Activated T-helper 1 cell treated with anti-CD3 and anti-CD28 coated beads, Interleukin-12 subunit alpha, Interleukin-12 subunit beta, Interleukin-2, Interleukin-4 antibody, amounts not matched to agents 30 ng/mL and 10 ng/mL and 1 ng/mL, durations not matched to agents 14 hours and 24 hours and 36 hours (primary cell): ENCODE results near the gene ACTG1. TPM values are rescaled to one million over a fixed set of nuclear protein-coding genes. Genes with fewer than 3 reads are reported as not detected.

Source experiments
- DNase-seq: peaks from one replicate; pipeline ENCODE4 v3.0.0; 2021; ENCODE audit warnings: low spot score
- H3K27ac Mint-ChIP-seq: one replicate; pipeline ENCODE4 v1.8.0; 2021; ENCODE audit warnings: mild to moderate bottlenecking, mixed read lengths
- H3K27me3 Mint-ChIP-seq: one replicate; pipeline ENCODE4 v1.8.0; 2022; ENCODE audit warnings: mild to moderate bottlenecking, moderate library complexity, mixed read lengths; ENCODE audit not compliant: insufficient read depth
- H3K36me3 Mint-ChIP-seq: one replicate; pipeline ENCODE4 v1.8.0; 2021; ENCODE audit warnings: low read depth, mixed read lengths
- H3K4me1 Mint-ChIP-seq: one replicate; pipeline ENCODE4 v1.8.0; 2021; ENCODE audit warnings: low read depth, mixed read lengths
- H3K4me3 Mint-ChIP-seq: one replicate; pipeline ENCODE4 v1.8.0; 2021; ENCODE audit warnings: mild to moderate bottlenecking, moderate library complexity, mixed read lengths
- H3K9me3 Mint-ChIP-seq: one replicate; pipeline ENCODE4 v1.8.0; 2021; ENCODE audit warnings: mixed read lengths
- intact Hi-C: fragments of 100-400 bp; cut with micrococcal nuclease; formaldehyde crosslinking; loops from one replicate; pipeline ENCODE4 v1.15.1; 2024
- total RNA-seq: library from RNA; stranded (reverse); gene quantifications from 2 replicates; pipeline ENCODE4 v1.2.3, GENCODE V29; 2022

Gene ACTG1
- total RNA-seq, 1 donor from 2014 or later = 3,516 TPM

GRCh38 chr17:81508639-81509206 lies 3.9 kb downstream of the ACTG1 start:
- Mint-ChIP-seq H3K4me3 (peak overlapping the region; percentile 100), H3K9me3 (no peaks in the 10 kb centered on the region), H3K27ac (peak overlapping the region; percentile 94), H3K4me1 (peaks cover 24% of the 10 kb centered on the region), H3K27me3 (peaks cover 15% of the 10 kb centered on the region), H3K36me3 (peaks cover 43% of the 10 kb centered on the region)
- DNase-seq = no peak
- intact Hi-C loops = loop anchor here (2.0 kb wide), 2 partner anchors 22 to 106 kb away; no protein-coding TSS in a partner anchor

- intact Hi-C loops = no loop called here
- H3K4me1 Mint-ChIP-seq = peaks cover 6% of the 10 kb centered on the region
Observed at GRCh38 chr17:81503619-81504018, 9.0 kb downstream of the ACTG1 start.

DNA sequence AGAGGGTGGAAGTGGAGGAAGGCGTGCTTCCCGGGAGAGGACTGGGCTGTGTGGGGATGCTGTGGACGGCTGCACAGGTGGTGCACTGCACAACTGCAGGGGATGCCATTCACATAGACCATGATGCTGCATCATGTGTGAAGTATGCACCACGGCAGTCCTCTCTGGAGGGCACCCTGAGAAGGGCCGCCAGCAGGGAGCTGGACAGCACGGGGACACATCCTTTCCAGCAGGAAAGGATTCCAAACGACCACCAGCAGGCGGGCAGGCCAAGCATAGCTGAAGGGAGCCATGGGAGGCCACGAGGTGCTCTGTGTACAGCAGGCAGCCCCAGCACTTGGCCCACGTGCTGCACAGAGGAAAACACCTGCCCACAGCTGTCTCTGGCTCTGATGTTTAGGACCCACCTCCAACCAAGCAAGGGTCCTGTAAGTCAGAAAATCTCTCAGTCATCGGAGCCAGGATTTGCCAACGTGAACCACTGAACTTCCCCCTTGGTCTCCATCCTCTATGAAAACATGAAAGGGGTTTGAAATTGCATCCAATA lies 10.1 kb downstream of the ACTG1 start:
- intact Hi-C loops = no loop called here
- Mint-ChIP-seq H3K4me3 (no peak overlapping the region), H3K27me3 (peaks cover 39% of the 10 kb centered on the region), H3K36me3 (peaks cover under 1% of the 10 kb centered on the region), H3K27ac (no peak overlapping the region), H3K9me3 (no peaks in the 10 kb centered on the region), H3K4me1 (peaks cover 1% of the 10 kb centered on the region)
- DNase-seq = no peak

More at GRCh38 chr17:81503619-81504018, 9.0 kb downstream of the ACTG1 start:
- H3K27me3 Mint-ChIP-seq = peaks cover 34% of the 10 kb centered on the region
- H3K36me3 Mint-ChIP-seq = peaks cover 6% of the 10 kb centered on the region
- no peak overlapping the region for H3K4me3 Mint-ChIP-seq
- DNase-seq = no peak
- no peaks in the 10 kb centered on the region for H3K9me3 Mint-ChIP-seq
- H3K27ac Mint-ChIP-seq = no peak overlapping the region

- H3K36me3 Mint-ChIP-seq = no peaks in the 10 kb centered on the region
- H3K9me3 Mint-ChIP-seq = no peaks in the 10 kb centered on the region
- no peaks in the 10 kb centered on the region for H3K4me1 Mint-ChIP-seq
- intact Hi-C loops = no loop called here
- H3K4me3 Mint-ChIP-seq = no peak overlapping the region
- no peak for DNase-seq
- no peak overlapping the region for H3K27ac Mint-ChIP-seq
- peaks cover 39% of the 10 kb centered on the region for H3K27me3 Mint-ChIP-seq
Observed at GRCh38 chr17:81500047-81500446, 12.6 kb downstream of the ACTG1 start.

DNA sequence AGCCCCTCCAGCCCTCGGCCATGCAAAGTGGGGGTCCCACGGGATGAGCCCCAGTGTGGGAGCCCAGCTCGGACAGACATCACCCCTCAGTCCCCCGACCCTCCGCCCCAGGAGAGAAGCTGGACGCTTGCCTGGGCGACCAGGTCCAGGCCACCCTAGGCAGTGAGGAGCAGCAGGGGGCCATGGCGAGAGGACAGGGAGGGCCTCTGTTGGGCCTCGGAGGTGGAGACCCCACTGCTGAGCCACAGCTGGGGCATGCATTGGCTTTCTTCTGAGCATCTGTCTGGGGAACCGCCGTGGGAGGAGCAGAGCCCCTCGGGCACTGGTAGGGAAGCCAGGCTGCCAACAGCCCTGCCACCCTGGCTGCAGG lies 13.0 kb downstream of the ACTG1 start:
- DNase-seq = no peak
- intact Hi-C loops = no loop called here
- Mint-ChIP-seq H3K27me3 (peaks cover 37% of the 10 kb centered on the region), H3K27ac (no peak overlapping the region), H3K9me3 (no peaks in the 10 kb centered on the region), H3K4me3 (no peak overlapping the region), H3K4me1 (no peaks in the 10 kb centered on the region), H3K36me3 (no peaks in the 10 kb centered on the region)

GRCh38 chr17:81498953-81499600 lies 13.5 kb downstream of the ACTG1 start:
- Mint-ChIP-seq H3K4me1 (no peaks in the 10 kb centered on the region), H3K4me3 (no peak overlapping the region), H3K27me3 (peaks cover 36% of the 10 kb centered on the region), H3K9me3 (no peaks in the 10 kb centered on the region), H3K36me3 (no peaks in the 10 kb centered on the region), H3K27ac (no peak overlapping the region)
- intact Hi-C loops = no loop called here
- no peak for DNase-seq

DNA sequence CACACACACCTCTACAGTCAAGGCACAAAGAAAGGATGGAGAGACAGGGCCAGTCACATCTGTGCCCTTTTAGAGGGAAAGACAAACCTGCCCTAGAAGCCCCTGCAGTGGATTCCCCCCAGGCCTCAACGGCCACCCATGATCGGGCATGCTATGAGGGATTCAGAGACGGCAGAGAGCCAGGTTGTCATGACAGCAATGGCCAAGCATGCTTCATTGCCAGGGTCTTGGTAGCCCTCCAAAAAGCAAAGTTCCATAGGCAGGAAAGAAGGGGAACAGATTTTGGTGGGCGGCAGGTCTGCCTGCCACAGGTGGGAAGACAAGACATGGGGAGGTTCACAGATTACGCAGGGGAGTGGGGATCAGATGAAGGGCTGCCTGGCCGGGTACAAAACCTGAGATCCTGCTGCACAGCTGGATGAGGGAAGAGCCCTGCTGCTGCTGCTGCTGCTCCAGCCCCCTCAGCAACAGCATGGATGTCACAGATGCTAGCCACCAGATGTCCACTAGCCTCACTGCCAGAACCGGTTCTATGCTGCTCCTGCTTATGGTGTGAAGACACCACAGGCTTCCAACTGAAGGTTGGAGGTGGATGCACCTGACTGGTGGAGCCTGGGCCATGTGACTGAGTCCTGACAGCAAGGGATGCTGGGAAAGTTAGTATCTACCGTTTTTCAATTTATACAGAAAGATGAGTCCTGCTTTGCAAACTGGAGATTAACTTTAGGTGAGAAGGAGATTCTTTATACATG lies 17.8 kb downstream of the ACTG1 start:
- Mint-ChIP-seq H3K9me3 (no peaks in the 10 kb centered on the region), H3K36me3 (no peaks in the 10 kb centered on the region), H3K27ac (no peak overlapping the region), H3K27me3 (peaks cover 27% of the 10 kb centered on the region), H3K4me1 (no peaks in the 10 kb centered on the region), H3K4me3 (no peak overlapping the region)
- intact Hi-C loops = no loop called here
- no peak for DNase-seq

- Mint-ChIP-seq H3K9me3 (no peaks in the 10 kb centered on the region), H3K27ac (no peak overlapping the region), H3K27me3 (peaks cover 27% of the 10 kb centered on the region), H3K4me3 (no peak overlapping the region), H3K36me3 (no peaks in the 10 kb centered on the region), H3K4me1 (no peaks in the 10 kb centered on the region)
- no peak for DNase-seq
- intact Hi-C loops = no loop called here
Observed at GRCh38 chr17:81493198-81494038, 19.2 kb downstream of the ACTG1 start.

- no peak for DNase-seq
- intact Hi-C loops = no loop called here
- Mint-ChIP-seq H3K4me1 (no peaks in the 10 kb centered on the region), H3K27ac (no peak overlapping the region), H3K9me3 (no peaks in the 10 kb centered on the region), H3K36me3 (no peaks in the 10 kb centered on the region), H3K4me3 (no peak overlapping the region), H3K27me3 (peaks cover 22% of the 10 kb centered on the region)
Observed at GRCh38 chr17:81492706-81493105, 19.9 kb downstream of the ACTG1 start.

- Mint-ChIP-seq H3K36me3 (no peaks in the 10 kb centered on the region), H3K27ac (no peak overlapping the region), H3K4me3 (no peak overlapping the region), H3K9me3 (no peaks in the 10 kb centered on the region), H3K27me3 (peaks cover 21% of the 10 kb centered on the region), H3K4me1 (no peaks in the 10 kb centered on the region)
- DNase-seq = no peak
- intact Hi-C loops = no loop called here
Observed at GRCh38 chr17:81492202-81492601, 20.4 kb downstream of the ACTG1 start.

- intact Hi-C loops = no loop called here
- no peak for DNase-seq
- H3K4me1 Mint-ChIP-seq = no peaks in the 10 kb centered on the region
- H3K4me3 Mint-ChIP-seq = no peak overlapping the region
- no peak overlapping the region for H3K27ac Mint-ChIP-seq
- no peaks in the 10 kb centered on the region for H3K9me3 Mint-ChIP-seq
- H3K27me3 Mint-ChIP-seq = peaks cover 18% of the 10 kb centered on the region
- no peaks in the 10 kb centered on the region for H3K36me3 Mint-ChIP-seq
Observed at GRCh38 chr17:81491761-81492160, 20.8 kb downstream of the ACTG1 start.

DNA sequence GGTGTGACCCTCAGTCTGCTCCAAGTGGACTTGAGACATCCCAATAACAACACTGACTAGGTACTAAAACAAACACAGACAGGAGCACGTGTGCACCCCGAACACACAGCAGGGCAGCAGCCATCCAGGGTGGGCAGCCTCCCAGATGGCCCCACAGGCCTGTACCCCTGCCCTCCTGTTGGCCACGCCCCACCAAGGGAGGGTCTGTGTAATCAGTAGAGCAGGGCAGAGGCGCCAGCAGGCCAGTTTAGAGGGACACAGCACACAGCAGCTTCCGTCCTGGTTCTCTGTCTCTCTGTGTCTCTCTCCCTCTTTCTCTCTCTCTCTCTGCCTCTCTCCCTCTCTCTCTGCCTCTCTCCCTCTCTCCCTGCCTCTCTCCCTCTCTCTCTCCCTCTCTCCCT lies 21.4 kb downstream of the ACTG1 start:
- no peaks in the 10 kb centered on the region for H3K9me3 Mint-ChIP-seq
- no peak overlapping the region for H3K27ac Mint-ChIP-seq
- DNase-seq = no peak

More for the DNA sequence above, 21.4 kb downstream of the ACTG1 start:
- peaks cover 18% of the 10 kb centered on the region for H3K27me3 Mint-ChIP-seq
- no peaks in the 10 kb centered on the region for H3K4me1 Mint-ChIP-seq
- no peak overlapping the region for H3K4me3 Mint-ChIP-seq
- intact Hi-C loops = no loop called here
- H3K36me3 Mint-ChIP-seq = no peaks in the 10 kb centered on the region
